Muscle layer of colon (tissue), 2 donors: ENCODE measurements around the gene RAB9B.
A peak's percentile ranks its signal among the peaks of the same experiment; 100 is the strongest.
"Not testable (repeated sequence)": the region's sequence is repeated elsewhere in the genome, so short reads cannot be mapped to it uniquely, and the experiment has no call there.

Source experiments
- H3K27ac ChIP-seq: one replicate; pipeline ENCODE4 v1.7.0; 2013; ENCODE audit warnings: low read depth, mild to moderate bottlenecking, low read length, moderate library complexity
- H3K27me3 ChIP-seq, 2 donors: one replicate each; pipeline ENCODE4 v1.7.0; 2013; ENCODE audit warnings: low read length in 2 of 2, mild to moderate bottlenecking in 2 of 2; ENCODE audit not compliant: insufficient read depth in 2 of 2, control insufficient read depth in 1 of 2
- H3K36me3 ChIP-seq: one replicate; pipeline ENCODE4 v1.7.0; 2013; ENCODE audit warnings: mild to moderate bottlenecking, low read length; ENCODE audit not compliant: insufficient read depth
- H3K4me1 ChIP-seq: one replicate; pipeline ENCODE4 v1.7.0; 2013; ENCODE audit warnings: mild to moderate bottlenecking, low read length; ENCODE audit not compliant: insufficient read depth
- H3K4me3 ChIP-seq, 2 donors: one replicate each; pipeline ENCODE4 v1.7.0; 2013; ENCODE audit warnings: low read length in 2 of 2, low read depth in 1 of 2, mild to moderate bottlenecking in 1 of 2, moderate library complexity in 1 of 2
- H3K9ac ChIP-seq: one replicate; pipeline ENCODE4 v1.7.0; 2013; ENCODE audit warnings: low read length
- H3K9me3 ChIP-seq: one replicate; pipeline ENCODE4 v1.7.0; 2013; ENCODE audit warnings: mild to moderate bottlenecking, low read length
- donor health status: abdominal sarcoma.
- donor health status: Adenocarcinoma of cecum.

RAB9B gene

GRCh38 chrX:103839404-103839803, 7.3 kb upstream of the RAB9B start:
- Histone ChIP-seq H3K4me3 (no peak overlapping the region), H3K27ac (no peak overlapping the region), H3K9me3 (no peaks in the 10 kb centered on the region), H3K36me3 (no peaks in the 10 kb centered on the region), H3K4me1 (no peaks in the 10 kb centered on the region), H3K27me3 (peaks cover 0 to 3% of the 10 kb centered on the region in 2 donors), H3K9ac (no peak overlapping the region)

GRCh38 chrX:103831342-103831802, 685 bp downstream of the RAB9B start:
- no peaks in the 10 kb centered on the region for H3K9me3 ChIP-seq
- no peak overlapping the region for H3K9ac ChIP-seq
- H3K4me3 ChIP-seq: peak overlapping the region; percentile 27 to 63
- H3K36me3 ChIP-seq: no peaks in the 10 kb centered on the region
- no peak overlapping the region for H3K27ac ChIP-seq
- H3K4me1 ChIP-seq: no peaks in the 10 kb centered on the region
- no peaks in the 10 kb centered on the region for H3K27me3 ChIP-seq

GRCh38 chrX:103830848-103831247, 1.2 kb downstream of the RAB9B start:
- H3K36me3 ChIP-seq: no peaks in the 10 kb centered on the region
- H3K9me3 ChIP-seq: no peaks in the 10 kb centered on the region
- no peak overlapping the region for H3K27ac ChIP-seq
- H3K27me3 ChIP-seq: no peaks in the 10 kb centered on the region
- H3K9ac ChIP-seq: no peak overlapping the region
- H3K4me3 ChIP-seq: peak overlapping the region in 1 of 2 donors; percentile 63
- H3K4me1 ChIP-seq: no peaks in the 10 kb centered on the region

GRCh38 chrX:103828529-103828928, 3.5 kb downstream of the RAB9B start:
- Histone ChIP-seq H3K9me3 (no peaks in the 10 kb centered on the region), H3K4me1 (no peaks in the 10 kb centered on the region), H3K9ac (no peak overlapping the region), H3K27ac (no peak overlapping the region), H3K36me3 (no peaks in the 10 kb centered on the region), H3K27me3 (no peaks in the 10 kb centered on the region), H3K4me3 (no peak overlapping the region)

- no peak overlapping the region for H3K4me3 ChIP-seq
- no peaks in the 10 kb centered on the region for H3K4me1 ChIP-seq
- no peak overlapping the region for H3K27ac ChIP-seq
- H3K27me3 ChIP-seq: no peaks in the 10 kb centered on the region
- no peaks in the 10 kb centered on the region for H3K9me3 ChIP-seq
- no peaks in the 10 kb centered on the region for H3K36me3 ChIP-seq
- no peak overlapping the region for H3K9ac ChIP-seq
Observed at GRCh38 chrX:103825881-103826280, 6.2 kb downstream of the RAB9B start.

GRCh38 chrX:103823591-103823990, 8.5 kb downstream of the RAB9B start:
- no peak overlapping the region for H3K27ac ChIP-seq
- no peaks in the 10 kb centered on the region for H3K4me1 ChIP-seq
- H3K27me3 ChIP-seq: no peaks in the 10 kb centered on the region
- no peak overlapping the region for H3K4me3 ChIP-seq
- H3K9ac ChIP-seq: no peak overlapping the region
- no peaks in the 10 kb centered on the region for H3K36me3 ChIP-seq
- H3K9me3 ChIP-seq: no peaks in the 10 kb centered on the region

- not testable (repeated sequence) for H3K9ac ChIP-seq, H3K27me3 ChIP-seq, H3K27ac ChIP-seq, H3K4me3 ChIP-seq, H3K4me1 ChIP-seq, H3K9me3 ChIP-seq, H3K36me3 ChIP-seq
Observed at GRCh38 chrX:103820802-103821201, 11.3 kb downstream of the RAB9B start.

GRCh38 chrX:103818842-103819619, 13.0 kb downstream of the RAB9B start:
- Histone ChIP-seq H3K36me3 (no peaks in the 10 kb centered on the region), H3K4me1 (no peaks in the 10 kb centered on the region), H3K9me3 (no peaks in the 10 kb centered on the region), H3K9ac (no peak overlapping the region), H3K4me3 (no peak overlapping the region), H3K27ac (no peak overlapping the region), H3K27me3 (no peaks in the 10 kb centered on the region)

GRCh38 chrX:103817502-103817901, 14.6 kb downstream of the RAB9B start:
- Histone ChIP-seq H3K9ac (no peak overlapping the region), H3K9me3 (no peaks in the 10 kb centered on the region), H3K4me1 (no peaks in the 10 kb centered on the region), H3K4me3 (no peak overlapping the region), H3K36me3 (no peaks in the 10 kb centered on the region), H3K27me3 (no peaks in the 10 kb centered on the region), H3K27ac (no peak overlapping the region)

- not testable (repeated sequence) for H3K9me3 ChIP-seq, H3K9ac ChIP-seq, H3K27ac ChIP-seq, H3K36me3 ChIP-seq, H3K4me1 ChIP-seq, H3K4me3 ChIP-seq, H3K27me3 ChIP-seq
Observed at GRCh38 chrX:103817101-103817500, 15.0 kb downstream of the RAB9B start.

GRCh38 chrX:103811858-103812257, 20.2 kb downstream of the RAB9B start:
- Histone ChIP-seq H3K36me3 (no peaks in the 10 kb centered on the region), H3K9me3 (no peaks in the 10 kb centered on the region), H3K9ac (no peak overlapping the region), H3K27ac (no peak overlapping the region), H3K4me1 (no peaks in the 10 kb centered on the region), H3K4me3 (no peak overlapping the region), H3K27me3 (peaks cover 0 to 5% of the 10 kb centered on the region in 2 donors)

GRCh38 chrX:103806862-103807474, 25.1 kb downstream of the RAB9B start:
- H3K36me3 ChIP-seq: no peaks in the 10 kb centered on the region
- no peaks in the 10 kb centered on the region for H3K4me1 ChIP-seq
- no peaks in the 10 kb centered on the region for H3K9me3 ChIP-seq
- no peak overlapping the region for H3K27ac ChIP-seq
- H3K27me3 ChIP-seq: peaks cover 0 to 5% of the 10 kb centered on the region in 2 donors
- H3K9ac ChIP-seq: no peak overlapping the region
- no peak overlapping the region for H3K4me3 ChIP-seq
